ENCODE results near the gene TRPM2.

- TF ChIP-seq POLR2A (IDR thresholded peaks at IDR 0.05; ENCODE audit: low read length): no peak
- no peak for TF ChIP-seq GATA1 (IDR thresholded peaks at IDR 0.05; ENCODE audit: low read depth, low read length)
Measured at GRCh38 chr21:44317871-44318270, 35.5 kb upstream of the TRPM2 start.
